HG03460 (cell line): ENCODE measurements around the gene MRPS18A.
"Not testable (repeated sequence)": the region's sequence is repeated elsewhere in the genome, so short reads cannot be mapped to it uniquely, and the experiment has no call there.

Experiments used
- ATAC-seq: cut with Tn5 transposase; IDR thresholded peaks from one replicate; pipeline ENCODE4 v1.9.1; 2021; ENCODE audit not compliant: unreplicated experiment

Gene MRPS18A

DNA sequence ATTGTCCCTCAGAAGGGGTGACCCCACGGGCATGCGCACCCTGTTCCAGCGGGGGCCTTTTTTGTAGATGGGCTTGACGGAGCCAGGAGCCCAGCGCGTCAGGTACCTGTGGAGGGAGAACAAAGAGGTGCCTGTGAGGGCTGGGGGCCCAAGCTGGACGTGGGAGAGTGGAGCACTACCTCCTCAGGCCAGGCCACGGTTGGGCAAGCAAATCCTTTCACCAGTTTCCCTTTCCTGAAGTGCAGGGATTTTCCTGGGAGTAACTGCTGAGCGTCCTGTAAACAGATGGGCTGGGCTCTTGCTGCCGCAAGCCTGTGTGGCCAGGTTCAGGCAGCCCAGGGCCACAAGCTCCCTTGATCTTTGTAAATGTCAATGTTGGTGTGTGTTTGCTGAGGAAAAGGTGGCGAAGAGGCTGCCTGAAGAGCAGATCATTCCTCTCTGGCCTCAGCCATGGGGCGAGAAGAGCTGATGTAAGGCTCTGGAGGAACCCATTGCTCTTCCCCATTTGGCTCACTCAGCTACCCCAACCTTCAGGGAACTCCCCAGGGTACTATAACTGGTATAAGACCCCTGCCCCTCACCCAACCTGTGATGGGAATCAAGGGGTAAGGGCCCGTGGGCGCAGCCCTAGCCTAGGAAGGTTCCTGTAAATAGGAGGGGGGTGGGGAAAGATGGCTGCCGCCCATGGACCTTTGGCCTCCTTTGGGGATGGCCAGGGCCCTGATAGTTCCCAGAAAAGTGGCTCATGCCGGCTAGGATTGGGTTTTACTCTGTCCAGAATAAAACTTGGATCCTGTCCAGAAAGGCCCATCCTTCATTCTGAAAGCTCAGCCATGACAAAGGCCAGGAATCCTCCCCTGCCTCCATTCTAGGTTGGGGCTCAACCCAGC lies 15.5 kb downstream of the MRPS18A start:
- no peak for ATAC-seq

DNA sequence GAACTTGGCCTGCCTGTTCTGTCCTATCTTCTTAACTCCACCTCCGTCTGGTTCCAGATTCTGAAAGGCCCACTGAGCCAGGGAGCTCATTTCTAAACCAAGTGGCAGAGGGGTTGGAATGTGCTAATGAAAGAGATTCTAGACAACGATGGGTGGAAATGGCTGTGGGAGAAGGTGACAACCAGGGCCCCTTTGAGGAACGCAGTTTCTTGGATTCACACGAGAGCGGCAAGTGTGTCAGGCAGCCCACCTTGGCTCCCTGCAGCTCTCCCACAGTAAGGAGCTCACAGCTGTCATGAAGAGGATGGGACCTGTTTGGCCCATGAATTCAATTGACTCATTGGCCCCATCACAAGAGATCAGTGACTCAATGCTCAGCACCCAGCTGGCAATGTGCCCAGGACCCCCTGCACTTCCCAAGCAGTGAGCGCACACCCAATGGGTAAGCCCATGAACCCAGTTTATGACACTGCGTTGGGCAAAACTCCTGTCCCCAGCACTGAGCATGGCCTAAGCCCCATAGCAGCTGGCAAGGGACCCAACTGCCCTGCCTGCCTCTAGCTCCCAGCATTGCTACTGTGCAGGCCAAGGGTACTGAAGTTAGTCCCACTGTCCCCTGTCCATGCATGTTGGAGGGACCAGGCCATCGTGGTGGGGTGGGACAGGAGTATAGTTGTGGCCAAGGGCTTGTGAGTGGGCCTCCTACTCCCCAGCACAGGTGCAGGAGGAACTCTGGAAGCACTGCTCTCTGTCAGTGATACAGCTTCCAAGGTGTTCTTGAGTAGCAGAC lies 16.4 kb downstream of the MRPS18A start:
- no peak for ATAC-seq

DNA sequence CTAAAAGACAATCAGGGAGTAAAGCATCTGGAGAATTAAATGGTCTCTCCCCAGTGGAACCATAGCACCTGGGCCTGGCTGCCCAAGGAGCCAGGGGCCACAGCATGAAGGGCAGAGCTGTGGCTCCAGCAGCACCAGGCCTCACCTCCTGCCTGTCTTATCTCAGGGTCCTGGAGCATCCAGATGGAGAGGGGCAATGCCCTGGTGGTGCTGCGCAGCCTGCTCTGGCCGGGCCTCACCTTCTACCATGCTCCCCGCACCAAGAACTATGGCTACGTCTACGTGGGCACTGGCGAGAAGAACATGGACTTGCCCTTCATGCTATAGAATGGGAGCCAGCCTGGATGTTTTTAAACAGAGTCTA lies 17.0 kb downstream of the MRPS18A start:
- ATAC-seq: no peak

- ATAC-seq: no peak
These were observed 17.5 kb downstream of the MRPS18A start for GRCh38 chr6:43669922-43670622.

- ATAC-seq: no peak
These were observed 18.3 kb downstream of the MRPS18A start for GRCh38 chr6:43669050-43669921.

DNA sequence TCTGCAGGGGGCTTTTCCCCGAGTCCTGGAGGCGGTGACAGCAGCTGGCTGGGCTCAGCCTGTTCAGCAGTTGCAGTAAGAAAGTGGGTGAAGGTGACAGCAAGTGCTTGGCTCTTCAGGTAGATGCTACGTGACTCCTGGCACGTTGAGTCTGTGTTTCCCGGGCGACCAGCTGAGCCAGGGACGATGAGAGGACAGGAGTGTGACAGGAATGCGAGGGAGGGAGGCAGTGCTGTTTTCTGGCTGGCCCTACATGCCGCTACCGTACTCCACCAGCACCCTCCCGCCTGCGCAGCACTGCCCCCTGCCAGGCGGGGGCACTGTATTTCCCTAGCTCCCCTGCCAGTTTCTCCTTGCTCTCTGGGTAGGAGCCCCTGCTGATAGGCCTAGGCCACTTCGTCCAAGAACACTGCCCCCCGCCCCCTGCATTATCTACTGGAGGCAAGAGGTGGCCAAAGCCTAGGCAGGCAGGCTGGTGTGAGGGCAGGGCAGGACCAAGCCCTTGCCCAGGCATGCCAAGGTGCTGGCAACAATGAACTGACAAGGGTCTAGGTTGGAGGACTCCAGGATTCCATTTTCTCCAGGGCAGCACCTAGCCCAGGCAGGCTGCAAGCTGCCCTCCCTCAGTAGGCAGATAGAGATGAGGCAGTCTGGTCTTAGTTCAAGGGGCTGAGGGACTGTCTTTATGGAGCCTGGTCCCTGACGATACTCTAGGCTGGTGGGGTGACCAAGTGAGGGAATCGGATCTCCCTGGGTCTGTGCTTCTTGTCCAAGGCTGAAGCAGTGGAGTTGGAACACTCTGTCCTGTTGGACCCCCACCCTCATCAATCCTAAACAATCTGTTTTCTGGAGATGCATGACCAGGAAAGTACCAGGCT lies 19.2 kb downstream of the MRPS18A start:
- ATAC-seq: peak; percentile 54

DNA sequence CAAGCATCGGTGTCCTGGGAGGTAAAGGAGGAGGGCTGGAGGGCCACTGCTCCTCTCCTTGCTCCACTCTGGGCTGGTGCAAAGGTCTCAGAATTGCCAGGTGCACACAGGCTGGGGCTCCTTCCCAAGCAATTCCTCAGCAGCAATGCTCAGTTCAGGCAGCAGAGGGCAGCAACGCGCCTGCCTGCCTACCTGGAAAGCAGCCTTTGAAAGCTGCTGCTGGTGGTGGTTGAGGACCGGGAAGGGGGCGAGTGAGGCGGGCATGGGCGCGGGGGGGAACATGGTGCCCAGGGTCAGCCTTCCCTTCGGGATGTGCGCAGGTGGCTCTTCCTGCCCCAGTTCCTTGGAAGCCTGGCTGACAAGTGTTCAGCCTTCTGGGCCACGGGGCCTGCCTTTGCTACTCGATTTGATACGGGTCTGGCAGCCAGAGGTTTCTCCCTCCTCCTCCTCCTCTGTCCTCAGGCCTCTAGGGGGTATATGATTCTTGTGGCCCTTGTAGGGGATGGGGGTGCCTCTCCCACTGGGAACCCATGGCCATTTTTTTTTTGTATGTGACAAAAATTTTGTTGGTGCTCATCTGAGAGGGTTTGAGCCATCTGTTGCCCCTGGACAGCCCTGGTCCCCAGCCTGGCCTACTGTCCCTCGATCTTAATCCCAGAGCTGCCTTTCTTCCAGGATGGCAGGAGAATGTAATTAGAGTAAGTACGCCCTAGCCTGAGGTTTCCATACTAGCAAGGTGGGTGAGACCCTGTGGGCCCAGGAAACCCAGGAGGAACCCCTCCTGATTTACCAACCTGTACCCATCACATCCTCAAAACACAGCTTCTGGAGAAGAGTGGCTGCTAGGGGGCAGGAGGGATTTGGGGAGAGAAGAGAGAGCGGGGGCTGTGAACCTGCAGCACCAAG lies 20.1 kb downstream of the MRPS18A start:
- ATAC-seq: peak; percentile 40

DNA sequence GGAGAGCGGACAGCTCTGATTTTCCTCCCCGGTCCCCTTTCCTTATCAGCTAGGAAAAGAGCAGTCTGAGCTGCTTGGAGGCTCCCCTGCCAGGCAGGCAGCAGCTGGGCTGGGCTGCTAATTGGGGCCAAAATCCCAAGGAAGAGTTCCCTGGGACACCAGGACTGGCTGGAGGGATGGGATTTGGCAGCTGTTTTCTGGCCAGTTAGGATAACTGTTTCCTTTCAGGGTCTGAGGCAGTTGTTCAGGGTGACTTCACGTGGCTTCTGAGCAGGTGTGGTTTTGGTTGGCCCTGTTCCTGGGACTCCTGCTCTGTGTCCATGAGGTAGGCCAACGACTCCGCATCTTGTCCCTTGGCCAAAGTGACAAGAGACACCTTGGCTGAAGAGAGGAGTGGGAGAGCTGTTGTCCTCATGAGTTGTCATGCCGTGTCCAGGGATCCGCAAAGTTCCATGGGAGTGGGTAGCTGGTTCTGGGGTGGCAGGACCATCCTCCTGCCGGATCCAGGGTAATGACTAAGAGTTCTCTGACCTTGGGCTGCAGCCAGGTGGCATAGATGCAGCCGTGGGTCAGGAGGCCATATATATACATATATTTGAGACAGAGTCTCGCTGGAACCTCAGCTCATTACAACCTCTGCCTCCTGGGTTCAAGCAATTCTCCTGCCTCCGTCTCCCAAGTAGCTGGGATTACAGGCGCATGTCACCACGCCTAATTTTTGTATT lies 21.2 kb downstream of the MRPS18A start:
- ATAC-seq: no peak

DNA sequence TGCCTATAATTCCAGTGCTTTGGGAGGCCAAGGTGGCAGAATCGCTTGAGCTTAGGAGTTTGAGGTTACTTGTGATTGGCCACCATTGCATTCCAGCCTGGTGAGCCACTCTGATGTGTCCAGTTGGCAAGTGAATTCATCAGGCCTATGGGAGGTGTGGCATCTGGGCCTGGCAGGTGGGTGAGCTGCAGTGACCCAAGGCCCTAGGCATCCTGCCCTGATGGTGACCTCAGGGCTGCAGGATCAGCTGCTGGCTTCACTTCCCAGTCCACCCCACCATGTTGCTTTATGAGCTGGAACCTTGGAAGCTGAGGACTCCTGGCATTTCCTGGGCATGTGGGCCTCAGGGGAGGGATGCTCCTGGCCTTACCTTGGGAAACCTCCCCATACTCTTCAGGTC lies 22.2 kb downstream of the MRPS18A start:
- ATAC-seq: no peak

GRCh38 chr6:43662948-43663347 lies 24.6 kb downstream of the MRPS18A start:
- not testable (repeated sequence) for ATAC-seq

GRCh38 chr6:43658161-43658560 lies 29.4 kb downstream of the MRPS18A start:
- no peak for ATAC-seq

DNA sequence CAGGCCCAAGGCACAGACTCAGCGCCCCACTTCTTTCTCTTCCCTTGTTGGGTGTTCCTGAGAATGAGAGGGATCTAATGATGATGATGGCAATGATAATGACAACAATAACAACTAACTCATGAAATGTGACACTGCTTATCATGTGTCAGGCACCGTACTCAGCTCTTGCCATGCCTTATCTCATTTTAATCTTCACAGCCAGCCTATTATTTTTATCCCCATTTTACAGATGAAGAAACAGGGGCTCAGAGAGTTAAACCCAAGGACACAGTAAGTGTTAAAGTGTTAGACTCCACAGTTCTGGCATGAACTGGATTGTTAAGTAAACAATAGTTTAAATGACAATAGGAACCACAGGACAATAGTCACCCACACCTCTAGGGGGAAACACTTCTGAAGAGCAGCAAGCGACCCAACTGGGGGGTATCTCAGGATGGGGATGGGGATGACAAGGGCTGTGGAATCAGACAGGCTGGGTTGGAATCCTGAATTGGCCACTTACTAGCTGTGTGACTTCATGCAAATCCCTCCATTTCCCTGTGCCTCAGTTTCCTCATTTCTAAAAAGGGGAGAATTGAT lies 30.3 kb downstream of the MRPS18A start:
- no peak for ATAC-seq

DNA sequence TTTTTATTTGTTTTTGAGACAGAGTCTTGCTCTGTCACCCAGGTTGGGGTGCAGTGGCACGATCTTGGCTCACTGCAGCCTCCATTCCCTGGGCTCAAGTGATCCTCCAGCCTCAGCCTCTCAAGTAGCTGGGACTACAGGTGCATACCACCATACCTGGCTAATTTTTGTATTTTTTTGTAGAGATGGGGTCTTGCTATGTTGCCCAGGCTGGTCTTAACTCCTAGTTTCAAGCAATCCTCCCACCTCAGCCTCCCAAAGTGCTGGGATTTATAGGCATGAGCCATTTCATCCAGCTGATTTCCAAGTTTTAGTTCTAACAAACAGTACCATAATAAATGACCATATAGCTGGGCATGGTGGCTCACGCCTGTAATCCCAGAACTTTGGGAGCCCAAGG lies 34.8 kb downstream of the MRPS18A start:
- ATAC-seq: not testable (repeated sequence)

DNA sequence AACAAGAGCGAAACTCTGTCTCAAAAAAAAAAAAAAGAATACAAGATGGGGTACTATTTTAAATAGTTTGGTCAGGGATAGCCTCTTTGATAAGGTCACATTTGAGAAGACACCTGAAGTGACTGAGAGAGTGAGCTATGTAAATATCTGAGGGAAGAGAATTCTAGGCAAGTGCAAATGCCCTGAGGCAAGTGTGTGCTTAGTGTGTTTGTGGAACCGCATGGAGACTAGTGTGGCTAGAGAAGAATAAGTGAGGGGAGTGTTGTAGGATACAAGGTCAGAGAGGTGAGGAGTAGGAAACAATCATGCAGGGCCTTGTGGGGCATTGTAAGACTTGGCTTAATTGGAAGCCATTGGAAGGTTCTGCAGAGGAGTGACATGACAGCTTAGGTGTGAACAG lies 39.3 kb downstream of the MRPS18A start:
- no peak for ATAC-seq

DNA sequence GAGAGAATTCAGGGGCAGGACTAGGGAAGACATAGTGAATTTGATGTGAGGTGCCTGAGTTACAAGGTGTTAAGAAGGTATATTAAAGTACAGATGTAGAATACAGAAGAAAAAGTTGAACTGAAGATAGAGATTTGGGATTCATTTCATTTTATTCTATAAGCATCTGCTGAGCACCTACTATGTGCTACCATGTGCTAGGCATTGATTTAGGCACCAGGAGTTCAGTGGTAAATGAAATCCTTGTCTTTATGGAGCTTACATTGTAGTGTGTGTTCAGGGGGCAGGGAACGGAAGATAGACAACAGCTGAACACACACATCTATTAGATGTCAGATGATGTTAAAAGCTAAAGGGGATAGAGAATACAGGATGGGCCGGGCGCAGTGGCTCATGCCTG lies 40.0 kb downstream of the MRPS18A start:
- ATAC-seq: no peak

GRCh38 chr6:43645613-43645964 lies 42.0 kb downstream of the MRPS18A start:
- ATAC-seq: no peak

- ATAC-seq: peak; percentile 74
These were observed 42.5 kb downstream of the MRPS18A start, which contains the start of gene RSPH9 for GRCh38 chr6:43644940-43645612. RSPH9 (plus strand) TSS chr6:43645036; CDS start chr6:43645099, 63 bp downstream.
